ENCODE results near the gene CAMTA1.

CAMTA1 gene

GRCh38 chr1:7257225-7257624 is 472.0 kb downstream of the CAMTA1 start:
- Histone ChIP-seq H3K27me3 (ENCODE audit: control insufficient read depth in 5 of 5, insufficient read depth in 4 of 5, low read length in 5 of 5) (peaks cover 0 to 15% (median 2%) of the 10 kb centered on the region in 5 donors), H3K36me3 (ENCODE audit: control insufficient read depth in 5 of 5, insufficient read depth in 5 of 5, low read length in 5 of 5) (no peaks in the 10 kb centered on the region), H3K4me3 (ENCODE audit: low read depth in 1 of 5, low read length in 5 of 5) (no peak overlapping the region), H3K4me1 (ENCODE audit: control insufficient read depth in 5 of 5, insufficient read depth in 5 of 5, low read length in 5 of 5) (no peaks in the 10 kb centered on the region), H3K9me3 (ENCODE audit: control insufficient read depth in 5 of 5, low read length in 5 of 5) (no peaks in the 10 kb centered on the region), H3K27ac (ENCODE audit: low read depth, low read length) (no peak overlapping the region), H3K9ac (ENCODE audit: low read length in 5 of 5) (no peak overlapping the region)

DNA sequence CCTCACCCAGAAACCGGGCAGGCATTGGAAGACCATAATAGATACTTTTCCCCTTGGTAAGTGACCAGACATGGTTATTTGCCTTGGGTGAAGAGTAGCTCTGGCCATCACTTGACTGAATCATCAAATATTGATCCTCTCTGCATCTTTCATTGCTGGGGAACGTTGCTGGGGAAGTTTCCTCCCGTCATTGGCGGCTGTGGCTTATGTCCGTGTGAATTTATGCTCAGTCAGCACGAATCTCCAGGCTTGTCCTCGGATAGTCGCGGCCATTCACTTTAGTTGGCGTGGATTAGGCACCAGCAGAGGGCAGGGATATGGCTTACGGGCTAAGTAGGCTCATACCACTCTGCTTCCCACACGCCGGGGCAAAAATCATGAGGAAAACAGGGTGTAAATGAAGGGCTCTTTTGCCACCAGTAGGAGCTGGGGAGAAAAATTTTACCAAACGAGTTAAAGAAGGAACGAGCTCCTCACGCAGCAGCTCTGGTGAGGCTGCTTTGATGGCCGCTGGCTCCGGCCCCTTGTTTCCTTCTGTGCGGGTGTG is 473.4 kb downstream of the CAMTA1 start:
- no peak overlapping the region for H3K4me3 ChIP-seq (ENCODE audit: low read depth in 1 of 5, low read length in 5 of 5)
- no peaks in the 10 kb centered on the region for H3K4me1 ChIP-seq (ENCODE audit: control insufficient read depth in 5 of 5, insufficient read depth in 5 of 5, low read length in 5 of 5)
- peaks cover 4 to 22% (median 7%) of the 10 kb centered on the region in 5 donors for H3K27me3 ChIP-seq (ENCODE audit: control insufficient read depth in 5 of 5, insufficient read depth in 4 of 5, low read length in 5 of 5)
- no peaks in the 10 kb centered on the region for H3K36me3 ChIP-seq (ENCODE audit: control insufficient read depth in 5 of 5, insufficient read depth in 5 of 5, low read length in 5 of 5)
- H3K27ac ChIP-seq (ENCODE audit: low read depth, low read length) = no peak overlapping the region
- no peak overlapping the region for H3K9ac ChIP-seq (ENCODE audit: low read length in 5 of 5)
- H3K9me3 ChIP-seq (ENCODE audit: control insufficient read depth in 5 of 5, low read length in 5 of 5) = no peaks in the 10 kb centered on the region

DNA sequence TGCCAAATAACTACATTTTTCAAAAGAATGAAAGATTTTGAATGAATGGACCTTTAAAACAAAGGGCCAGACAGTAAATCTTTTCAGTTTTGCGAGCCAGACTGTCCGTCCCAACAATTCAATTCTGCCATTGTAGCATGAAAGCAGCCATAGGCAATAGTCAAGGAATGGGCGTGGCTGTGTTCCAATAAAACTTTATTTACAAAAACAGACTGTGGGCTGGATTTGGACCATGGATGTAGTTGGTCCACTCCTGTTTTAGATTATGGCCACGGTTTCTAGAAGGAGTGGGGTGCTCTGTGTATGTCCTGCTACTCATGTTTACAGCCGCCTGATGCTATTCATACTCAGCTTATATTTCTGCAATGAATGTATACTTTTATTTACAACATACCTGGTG is 474.7 kb downstream of the CAMTA1 start:
- Histone ChIP-seq H3K4me1 (ENCODE audit: control insufficient read depth in 5 of 5, insufficient read depth in 5 of 5, low read length in 5 of 5) (no peaks in the 10 kb centered on the region), H3K27me3 (ENCODE audit: control insufficient read depth in 5 of 5, insufficient read depth in 4 of 5, low read length in 5 of 5) (peaks cover 4 to 26% (median 7%) of the 10 kb centered on the region in 5 donors), H3K9ac (ENCODE audit: low read length in 5 of 5) (no peak overlapping the region), H3K27ac (ENCODE audit: low read depth, low read length) (no peak overlapping the region), H3K36me3 (ENCODE audit: control insufficient read depth in 5 of 5, insufficient read depth in 5 of 5, low read length in 5 of 5) (no peaks in the 10 kb centered on the region), H3K9me3 (ENCODE audit: control insufficient read depth in 5 of 5, low read length in 5 of 5) (no peaks in the 10 kb centered on the region), H3K4me3 (ENCODE audit: low read depth in 1 of 5, low read length in 5 of 5) (no peak overlapping the region)

GRCh38 chr1:7261490-7261889 is 476.2 kb downstream of the CAMTA1 start:
- Histone ChIP-seq H3K9ac (ENCODE audit: low read length in 5 of 5) (no peak overlapping the region), H3K27me3 (ENCODE audit: control insufficient read depth in 5 of 5, insufficient read depth in 4 of 5, low read length in 5 of 5) (peaks cover 4 to 26% (median 7%) of the 10 kb centered on the region in 5 donors)

DNA sequence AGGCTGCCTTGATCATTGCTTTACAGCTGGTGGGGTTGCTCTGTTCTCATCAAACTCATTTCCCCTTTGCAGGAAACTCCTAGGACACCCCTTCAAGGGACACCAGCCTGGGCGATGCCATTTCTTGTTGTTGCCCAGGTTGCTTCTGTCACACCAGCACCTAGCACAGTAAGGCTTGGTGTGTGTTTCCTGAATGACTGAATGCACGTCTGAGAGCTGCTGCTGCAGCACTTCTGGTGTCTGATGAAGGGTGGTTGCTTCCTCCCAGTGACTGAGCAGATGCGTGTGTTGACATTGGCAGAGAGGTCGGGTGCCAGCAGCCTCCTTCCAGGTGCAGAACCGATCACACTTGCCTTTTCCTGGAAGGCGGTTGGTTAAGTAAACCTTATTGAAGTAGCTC is 477.4 kb downstream of the CAMTA1 start:
- H3K9me3 ChIP-seq (ENCODE audit: control insufficient read depth in 5 of 5, low read length in 5 of 5) = no peaks in the 10 kb centered on the region
- H3K27ac ChIP-seq (ENCODE audit: low read depth, low read length) = no peak overlapping the region
- no peak overlapping the region for H3K9ac ChIP-seq (ENCODE audit: low read length in 5 of 5)
- H3K4me1 ChIP-seq (ENCODE audit: control insufficient read depth in 5 of 5, insufficient read depth in 5 of 5, low read length in 5 of 5) = no peaks in the 10 kb centered on the region
- H3K4me3 ChIP-seq (ENCODE audit: low read depth in 1 of 5, low read length in 5 of 5) = no peak overlapping the region
- peaks cover 4 to 26% (median 7%) of the 10 kb centered on the region in 5 donors for H3K27me3 ChIP-seq (ENCODE audit: control insufficient read depth in 5 of 5, insufficient read depth in 4 of 5, low read length in 5 of 5)
- H3K36me3 ChIP-seq (ENCODE audit: control insufficient read depth in 5 of 5, insufficient read depth in 5 of 5, low read length in 5 of 5) = no peaks in the 10 kb centered on the region

More at GRCh38 chr1:7261490-7261889, 476.2 kb downstream of the CAMTA1 start:
- Histone ChIP-seq H3K9me3 (ENCODE audit: control insufficient read depth in 5 of 5, low read length in 5 of 5) (no peaks in the 10 kb centered on the region), H3K4me3 (ENCODE audit: low read depth in 1 of 5, low read length in 5 of 5) (no peak overlapping the region), H3K27ac (ENCODE audit: low read depth, low read length) (no peak overlapping the region), H3K4me1 (ENCODE audit: control insufficient read depth in 5 of 5, insufficient read depth in 5 of 5, low read length in 5 of 5) (no peaks in the 10 kb centered on the region), H3K36me3 (ENCODE audit: control insufficient read depth in 5 of 5, insufficient read depth in 5 of 5, low read length in 5 of 5) (no peaks in the 10 kb centered on the region)

DNA sequence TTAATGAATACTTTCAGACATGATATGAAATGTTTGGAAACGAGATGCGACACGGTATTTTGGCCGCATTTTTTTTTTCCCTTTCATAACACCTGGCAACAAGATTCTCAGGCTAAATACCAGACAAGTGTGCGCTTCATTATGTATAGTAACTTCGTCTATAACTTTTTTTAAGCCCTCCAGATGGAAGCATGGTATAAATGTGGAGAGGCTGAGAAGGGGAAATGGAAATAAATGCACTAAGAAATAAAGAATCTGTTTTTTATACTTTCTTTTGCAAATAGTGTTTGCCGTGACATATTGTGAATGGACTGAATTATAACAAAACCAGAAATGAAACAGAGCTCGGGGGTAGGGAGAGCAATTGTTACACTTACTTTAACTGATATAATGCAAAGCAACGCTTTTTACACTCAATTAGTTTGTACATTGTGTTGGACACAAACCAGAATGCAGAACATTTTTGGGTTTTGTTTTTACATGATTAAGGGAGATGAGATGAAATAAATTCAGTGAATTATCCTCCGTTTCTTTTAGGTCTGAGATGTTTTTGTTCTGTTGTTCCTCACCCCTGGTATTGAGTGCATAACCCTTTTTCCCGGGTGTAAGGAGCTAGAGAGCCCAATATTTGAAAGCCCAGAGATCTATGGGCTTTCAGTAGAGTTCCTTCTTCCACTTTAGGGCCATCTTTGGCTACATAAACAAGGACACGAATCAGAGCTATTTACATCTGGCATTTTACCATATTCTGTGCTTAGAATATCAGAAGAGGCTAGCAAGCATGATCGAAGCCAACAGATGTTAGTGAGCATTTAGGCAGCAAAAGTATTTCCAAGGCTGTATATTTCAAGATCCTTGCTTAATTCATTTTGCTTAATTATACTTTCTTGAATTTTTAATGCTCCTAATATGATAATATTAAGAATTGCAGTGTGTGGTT is 478.0 kb downstream of the CAMTA1 start:
- H3K4me3 ChIP-seq (ENCODE audit: low read depth in 1 of 5, low read length in 5 of 5) = no peak overlapping the region
- H3K9me3 ChIP-seq (ENCODE audit: control insufficient read depth in 5 of 5, low read length in 5 of 5) = peaks cover 0 to 6% (median under 1%) of the 10 kb centered on the region in 5 donors
- H3K27me3 ChIP-seq (ENCODE audit: control insufficient read depth in 5 of 5, insufficient read depth in 4 of 5, low read length in 5 of 5) = peaks cover 4 to 21% (median 7%) of the 10 kb centered on the region in 5 donors
- H3K4me1 ChIP-seq (ENCODE audit: control insufficient read depth in 5 of 5, insufficient read depth in 5 of 5, low read length in 5 of 5) = no peaks in the 10 kb centered on the region
- H3K9ac ChIP-seq (ENCODE audit: low read length in 5 of 5) = no peak overlapping the region
- H3K36me3 ChIP-seq (ENCODE audit: control insufficient read depth in 5 of 5, insufficient read depth in 5 of 5, low read length in 5 of 5) = no peaks in the 10 kb centered on the region
- no peak overlapping the region for H3K27ac ChIP-seq (ENCODE audit: low read depth, low read length)

GRCh38 chr1:7264101-7264500 is 478.8 kb downstream of the CAMTA1 start:
- Histone ChIP-seq H3K9me3 (ENCODE audit: control insufficient read depth in 5 of 5, low read length in 5 of 5) (peaks cover 3 to 14% (median 7%) of the 10 kb centered on the region in 5 donors), H3K27ac (ENCODE audit: low read depth, low read length) (no peak overlapping the region), H3K36me3 (ENCODE audit: control insufficient read depth in 5 of 5, insufficient read depth in 5 of 5, low read length in 5 of 5) (no peaks in the 10 kb centered on the region), H3K4me1 (ENCODE audit: control insufficient read depth in 5 of 5, insufficient read depth in 5 of 5, low read length in 5 of 5) (no peaks in the 10 kb centered on the region), H3K9ac (ENCODE audit: low read length in 5 of 5) (no peak overlapping the region), H3K27me3 (ENCODE audit: control insufficient read depth in 5 of 5, insufficient read depth in 4 of 5, low read length in 5 of 5) (peaks cover 4 to 14% (median 7%) of the 10 kb centered on the region in 5 donors), H3K4me3 (ENCODE audit: low read depth in 1 of 5, low read length in 5 of 5) (no peak overlapping the region)

DNA sequence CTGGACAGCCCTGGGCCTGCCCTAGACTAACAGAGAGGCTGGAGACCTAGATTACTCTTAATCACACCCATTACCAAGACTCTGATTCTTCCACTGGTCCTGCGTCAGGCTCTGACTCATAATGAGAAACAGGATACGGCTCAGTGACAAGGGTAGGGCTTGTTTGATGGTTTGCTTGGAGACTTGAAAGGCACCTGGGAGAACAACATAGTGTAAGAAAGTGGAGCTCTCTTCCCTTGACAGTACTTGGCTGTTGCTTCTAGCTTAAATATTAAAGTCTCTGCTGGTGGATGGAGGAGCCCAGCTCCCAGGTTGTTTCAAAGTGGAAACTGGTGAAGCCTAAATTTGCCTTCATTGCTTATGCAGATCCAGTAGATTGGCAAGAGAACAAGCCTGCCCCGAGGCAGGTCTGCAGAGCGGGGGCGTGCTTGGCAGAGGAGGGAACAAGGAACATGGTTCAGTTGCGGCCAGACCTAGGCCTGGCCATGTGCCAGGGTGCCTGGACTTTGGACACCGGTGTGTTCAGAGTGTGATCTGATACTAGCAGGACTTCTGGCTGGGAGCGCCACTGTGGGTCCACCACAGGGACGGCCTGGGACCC is 480.6 kb downstream of the CAMTA1 start:
- Histone ChIP-seq H3K4me1 (ENCODE audit: control insufficient read depth in 5 of 5, insufficient read depth in 5 of 5, low read length in 5 of 5) (no peaks in the 10 kb centered on the region), H3K36me3 (ENCODE audit: control insufficient read depth in 5 of 5, insufficient read depth in 5 of 5, low read length in 5 of 5) (no peaks in the 10 kb centered on the region), H3K4me3 (ENCODE audit: low read depth in 1 of 5, low read length in 5 of 5) (no peak overlapping the region), H3K27me3 (ENCODE audit: control insufficient read depth in 5 of 5, insufficient read depth in 4 of 5, low read length in 5 of 5) (peaks cover 4 to 12% (median 5%) of the 10 kb centered on the region in 5 donors), H3K9ac (ENCODE audit: low read length in 5 of 5) (no peak overlapping the region), H3K9me3 (ENCODE audit: control insufficient read depth in 5 of 5, low read length in 5 of 5) (peaks cover 4 to 21% (median 14%) of the 10 kb centered on the region in 5 donors), H3K27ac (ENCODE audit: low read depth, low read length) (no peak overlapping the region)

GRCh38 chr1:7266561-7266960 is 481.3 kb downstream of the CAMTA1 start:
- H3K27ac ChIP-seq (ENCODE audit: low read depth, low read length) = no peak overlapping the region

DNA sequence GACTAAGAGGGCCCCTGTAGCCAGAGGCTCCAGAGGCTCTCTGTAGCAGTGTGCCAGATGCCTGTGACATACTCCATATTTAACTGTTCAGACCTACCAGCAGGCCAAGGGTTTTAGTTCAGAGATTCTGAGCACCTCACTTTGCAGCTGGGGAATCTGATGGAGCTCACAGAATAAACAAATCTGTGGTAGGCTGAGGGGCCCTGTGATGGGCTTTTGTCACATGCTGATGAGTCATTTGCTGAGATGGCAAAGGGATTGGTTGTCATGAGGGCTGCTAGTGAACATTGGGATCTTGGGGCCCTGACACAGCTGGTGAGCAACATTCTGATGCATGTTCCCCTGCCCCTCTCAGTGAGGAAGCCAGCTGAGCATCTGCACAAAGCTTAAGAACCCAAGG is 482.2 kb downstream of the CAMTA1 start:
- Histone ChIP-seq H3K27ac (ENCODE audit: low read depth, low read length) (no peak overlapping the region), H3K27me3 (ENCODE audit: control insufficient read depth in 5 of 5, insufficient read depth in 4 of 5, low read length in 5 of 5) (peaks cover 2 to 10% (median 4%) of the 10 kb centered on the region in 5 donors), H3K4me3 (ENCODE audit: low read depth in 1 of 5, low read length in 5 of 5) (no peak overlapping the region), H3K36me3 (ENCODE audit: control insufficient read depth in 5 of 5, insufficient read depth in 5 of 5, low read length in 5 of 5) (no peaks in the 10 kb centered on the region), H3K9ac (ENCODE audit: low read length in 5 of 5) (no peak overlapping the region), H3K9me3 (ENCODE audit: control insufficient read depth in 5 of 5, low read length in 5 of 5) (peaks cover 4 to 21% (median 14%) of the 10 kb centered on the region in 5 donors), H3K4me1 (ENCODE audit: control insufficient read depth in 5 of 5, insufficient read depth in 5 of 5, low read length in 5 of 5) (no peaks in the 10 kb centered on the region)

More at GRCh38 chr1:7266561-7266960, 481.3 kb downstream of the CAMTA1 start:
- no peaks in the 10 kb centered on the region for H3K4me1 ChIP-seq (ENCODE audit: control insufficient read depth in 5 of 5, insufficient read depth in 5 of 5, low read length in 5 of 5)
- H3K4me3 ChIP-seq (ENCODE audit: low read depth in 1 of 5, low read length in 5 of 5) = no peak overlapping the region
- no peak overlapping the region for H3K9ac ChIP-seq (ENCODE audit: low read length in 5 of 5)
- peaks cover 4 to 21% (median 14%) of the 10 kb centered on the region in 5 donors for H3K9me3 ChIP-seq (ENCODE audit: control insufficient read depth in 5 of 5, low read length in 5 of 5)
- no peaks in the 10 kb centered on the region for H3K36me3 ChIP-seq (ENCODE audit: control insufficient read depth in 5 of 5, insufficient read depth in 5 of 5, low read length in 5 of 5)
- peaks cover 4 to 11% (median 5%) of the 10 kb centered on the region in 5 donors for H3K27me3 ChIP-seq (ENCODE audit: control insufficient read depth in 5 of 5, insufficient read depth in 4 of 5, low read length in 5 of 5)

All from subcutaneous abdominal adipose tissue (tissue), 5 donors.